Cardiac muscle cell (in vitro differentiated cells and primary cell): ENCODE results near the gene COL27A1. TPM values are rescaled to one million over a fixed set of nuclear protein-coding genes. Genes with fewer than 3 reads are reported as not detected.

ENCODE experiments used
- DNase-seq, 2 donors: peaks; one replicate each; pipeline versions ENCODE4 v3.0.0 to v3.0.0-alpha.2; 2010 to 2017; ENCODE audit warnings: low read depth in 1 of 2, low spot score in 1 of 2
- H3K27ac ChIP-seq: fragments of 200-600 bp; sonication (generic); 2 replicates; pipeline ENCODE4 v1.5.1; 2016
- H3K27me3 ChIP-seq: fragments of 200-600 bp; sonication (generic); 2 replicates; pipeline ENCODE4 v1.6.0; 2016; ENCODE audit warnings: control low read depth
- H3K36me3 ChIP-seq: fragments of 200-600 bp; sonication (generic); 2 replicates; pipeline ENCODE4 v1.5.1; 2016; ENCODE audit warnings: control low read depth
- H3K4me1 ChIP-seq: fragments of 200-600 bp; sonication (generic); 2 replicates; pipeline ENCODE4 v1.8.1; 2017; ENCODE audit warnings: low read depth, mild to moderate bottlenecking, mixed run types
- H3K4me3 ChIP-seq: fragments of 200-600 bp; sonication (generic); 2 replicates; pipeline ENCODE4 v1.5.1; 2016; ENCODE audit warnings: mild to moderate bottlenecking
- H3K9me3 ChIP-seq: fragments of 200-600 bp; sonication (generic); 2 replicates; pipeline ENCODE4 v1.5.1; 2017; ENCODE audit warnings: low read depth, mild to moderate bottlenecking, control low read depth
- polyA plus RNA-seq: library from polyadenylated mRNA; unstranded; fragments of >200 nt; fragmentation: Nextera tagmentation; extraction: Ambion mirVana; gene quantifications from 2 replicates; pipeline ENCODE4 v1.2.1, GENCODE V29; 2016
- total RNA-seq: library from RNA; depleted of rRNA; stranded (reverse); fragments of >200 nt; gene quantifications from 2 replicates; pipeline ENCODE4 v1.2.3, GENCODE V29; 2016
- TF ChIP-seq, protein P1 (sequence below): IDR thresholded peaks from 2 replicates; pipeline ENCODE4 v1.5.1; 2012; ENCODE audit warnings: low read depth, mild to moderate bottlenecking, low read length

Gene COL27A1
- total and polyA plus RNA-seq, 2 experiments from 2014 or later = 12.2 to 19.2 TPM

DNA sequence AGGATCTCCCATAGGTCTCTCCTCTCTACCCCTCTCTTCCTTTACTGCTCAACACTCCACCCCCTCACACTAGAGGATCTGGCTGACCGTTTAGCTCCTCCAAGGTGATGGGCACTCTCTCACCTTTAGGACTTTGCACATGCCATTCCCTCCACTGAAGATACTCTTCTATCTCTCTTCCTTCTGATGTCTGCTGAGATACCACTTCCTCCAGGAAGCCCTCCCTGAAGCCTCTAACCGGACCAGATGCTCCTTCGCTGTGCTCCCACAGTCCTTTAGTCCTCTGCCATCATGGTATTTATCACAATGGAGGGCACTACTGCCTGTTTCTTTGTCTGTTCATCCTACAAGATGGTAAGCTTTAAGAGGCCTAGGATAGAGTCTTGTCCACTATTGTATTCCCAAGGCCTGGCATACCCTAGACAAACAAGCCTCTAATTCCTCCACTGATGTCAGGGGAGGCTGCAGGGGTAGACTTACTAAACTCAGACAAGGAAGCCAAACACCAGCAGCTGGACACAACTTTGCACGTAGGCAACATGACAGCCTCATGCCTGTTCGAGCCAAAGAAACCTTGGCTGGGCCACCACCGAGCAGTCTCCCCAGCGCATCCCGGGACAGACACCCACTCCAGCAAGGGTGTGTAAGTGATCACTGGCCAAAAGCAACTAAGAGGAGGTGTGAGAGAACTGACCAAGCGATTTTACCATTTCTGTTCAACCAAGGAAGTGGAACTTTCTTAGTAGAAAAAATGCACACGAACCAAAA lies 194.6 kb downstream of the COL27A1 start:
- TF ChIP-seq, protein P1, sequence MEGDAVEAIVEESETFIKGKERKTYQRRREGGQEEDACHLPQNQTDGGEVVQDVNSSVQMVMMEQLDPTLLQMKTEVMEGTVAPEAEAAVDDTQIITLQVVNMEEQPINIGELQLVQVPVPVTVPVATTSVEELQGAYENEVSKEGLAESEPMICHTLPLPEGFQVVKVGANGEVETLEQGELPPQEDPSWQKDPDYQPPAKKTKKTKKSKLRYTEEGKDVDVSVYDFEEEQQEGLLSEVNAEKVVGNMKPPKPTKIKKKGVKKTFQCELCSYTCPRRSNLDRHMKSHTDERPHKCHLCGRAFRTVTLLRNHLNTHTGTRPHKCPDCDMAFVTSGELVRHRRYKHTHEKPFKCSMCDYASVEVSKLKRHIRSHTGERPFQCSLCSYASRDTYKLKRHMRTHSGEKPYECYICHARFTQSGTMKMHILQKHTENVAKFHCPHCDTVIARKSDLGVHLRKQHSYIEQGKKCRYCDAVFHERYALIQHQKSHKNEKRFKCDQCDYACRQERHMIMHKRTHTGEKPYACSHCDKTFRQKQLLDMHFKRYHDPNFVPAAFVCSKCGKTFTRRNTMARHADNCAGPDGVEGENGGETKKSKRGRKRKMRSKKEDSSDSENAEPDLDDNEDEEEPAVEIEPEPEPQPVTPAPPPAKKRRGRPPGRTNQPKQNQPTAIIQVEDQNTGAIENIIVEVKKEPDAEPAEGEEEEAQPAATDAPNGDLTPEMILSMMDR = no peak
- Histone ChIP-seq H3K4me1 (peaks cover 10% of the 10 kb centered on the region), H3K4me3 (no peak overlapping the region), H3K9me3 (no peaks in the 10 kb centered on the region), H3K27ac (peak overlapping the region; percentile 4), H3K27me3 (no peaks in the 10 kb centered on the region), H3K36me3 (peaks cover 35% of the 10 kb centered on the region)
- DNase-seq = no peak

DNA sequence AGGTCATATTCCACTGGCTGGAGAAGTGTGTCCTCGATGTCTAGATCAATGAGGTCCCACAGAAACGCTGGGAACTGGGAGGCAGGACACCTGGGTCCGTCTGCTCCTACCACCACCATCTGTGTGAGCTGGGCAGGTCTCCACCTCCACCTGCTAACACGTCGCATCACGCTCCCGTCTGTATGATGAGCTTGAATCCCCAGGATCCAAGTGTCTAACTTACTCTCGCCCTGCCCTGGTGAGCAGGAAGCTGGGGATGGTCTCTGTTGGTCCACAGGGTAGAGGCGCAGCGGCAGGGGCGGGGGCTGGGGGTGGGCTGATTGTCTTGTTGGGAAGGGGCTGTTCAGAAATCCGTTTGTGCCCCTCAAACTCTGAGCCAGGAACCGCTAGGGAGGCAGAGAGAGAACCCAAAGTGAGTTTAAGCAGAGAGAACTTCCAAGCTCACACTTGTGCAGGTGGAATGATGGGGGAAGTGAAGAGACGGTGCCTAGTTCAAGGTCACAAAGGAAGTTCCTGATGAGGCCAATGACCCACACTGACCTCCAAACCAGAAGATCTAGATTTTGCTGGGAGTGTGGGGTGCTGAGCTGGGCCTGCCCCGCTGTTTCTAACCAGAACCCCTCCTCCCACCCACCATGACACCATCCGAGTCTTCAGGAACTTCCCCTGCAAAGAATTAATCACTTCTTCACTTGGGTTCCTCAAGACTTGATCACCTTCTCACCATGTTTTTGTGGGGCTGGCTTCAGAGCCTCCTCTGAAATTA lies 195.5 kb downstream of the COL27A1 start:
- DNase-seq = no peak
- no peaks in the 10 kb centered on the region for H3K27me3 ChIP-seq
- peaks cover 10% of the 10 kb centered on the region for H3K4me1 ChIP-seq
- H3K36me3 ChIP-seq = peaks cover 31% of the 10 kb centered on the region
- TF ChIP-seq, protein P1 = no peak
- no peak overlapping the region for H3K27ac ChIP-seq
- H3K9me3 ChIP-seq = no peaks in the 10 kb centered on the region
- H3K4me3 ChIP-seq = no peak overlapping the region

DNA sequence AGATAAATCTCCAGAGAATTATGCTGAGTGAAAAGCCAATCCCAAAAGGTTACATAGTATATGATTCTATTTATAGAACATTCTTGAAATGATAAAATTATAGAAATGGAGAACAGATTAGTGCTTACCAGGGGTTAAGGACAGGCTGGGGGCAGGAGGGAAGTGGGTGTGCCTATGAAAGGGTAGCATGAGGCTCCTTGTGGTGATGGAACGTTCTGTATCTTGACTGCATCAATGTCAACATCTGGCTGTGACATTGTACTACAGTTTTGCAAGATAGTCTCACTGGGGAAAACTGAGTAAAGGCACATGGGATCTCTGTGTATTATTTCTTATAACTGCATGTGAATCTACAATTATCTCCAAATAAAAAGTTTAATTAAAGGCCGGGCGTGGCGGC lies 196.6 kb downstream of the COL27A1 start:
- TF ChIP-seq, protein P1 = no peak
- H3K4me3 ChIP-seq = no peak overlapping the region
- no peaks in the 10 kb centered on the region for H3K9me3 ChIP-seq
- no peak for DNase-seq
- no peaks in the 10 kb centered on the region for H3K27me3 ChIP-seq
- peaks cover 10% of the 10 kb centered on the region for H3K4me1 ChIP-seq
- peaks cover 24% of the 10 kb centered on the region for H3K36me3 ChIP-seq
- no peak overlapping the region for H3K27ac ChIP-seq

DNA sequence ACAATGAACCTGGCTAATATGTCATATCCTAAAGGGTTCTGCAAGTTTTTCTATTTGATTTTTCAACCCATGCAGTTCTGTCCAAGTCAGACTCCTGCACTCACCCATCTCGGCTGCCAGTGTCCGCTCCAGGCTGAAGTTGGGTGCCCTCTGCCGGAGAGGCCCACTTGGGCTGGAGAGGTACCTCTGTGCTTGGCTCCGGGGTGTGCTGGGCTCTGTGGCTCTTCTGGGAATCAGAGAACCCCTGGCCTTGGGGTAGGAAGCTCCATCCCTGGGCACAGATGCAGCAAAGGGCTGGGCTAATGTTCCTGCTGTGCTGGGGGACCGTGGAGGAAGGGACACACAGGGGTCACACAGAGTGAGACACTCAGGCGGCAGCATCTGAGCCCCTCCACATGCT lies 200.5 kb downstream of the COL27A1 start:
- no peak overlapping the region for H3K27ac ChIP-seq
- no peaks in the 10 kb centered on the region for H3K9me3 ChIP-seq
- no peaks in the 10 kb centered on the region for H3K27me3 ChIP-seq
- DNase-seq = no peak
- H3K36me3 ChIP-seq = peaks cover 43% of the 10 kb centered on the region
- no peak overlapping the region for H3K4me3 ChIP-seq
- TF ChIP-seq, protein P1 = no peak
- H3K4me1 ChIP-seq = no peaks in the 10 kb centered on the region

DNA sequence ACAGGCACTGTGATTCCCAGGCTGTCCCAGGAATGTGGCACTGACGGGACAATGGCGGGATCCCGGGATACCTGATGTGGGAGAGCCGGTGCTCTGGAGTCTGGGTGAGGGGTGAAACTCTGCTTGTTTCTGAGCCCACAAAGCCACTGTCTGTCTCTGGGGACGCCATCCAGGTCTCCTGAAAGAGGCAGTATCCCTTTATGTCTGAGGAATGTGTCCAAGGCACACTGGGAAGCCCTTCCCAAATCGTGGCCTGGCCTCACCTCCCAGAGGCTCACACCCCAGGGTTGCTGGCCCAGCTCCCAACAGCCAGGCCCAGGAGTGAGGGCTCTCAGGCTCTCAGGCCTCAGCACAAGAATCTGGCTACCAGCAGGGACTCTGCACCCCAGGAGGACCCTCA lies 201.5 kb downstream of the COL27A1 start:
- peaks cover 49% of the 10 kb centered on the region for H3K36me3 ChIP-seq
- no peak overlapping the region for H3K4me3 ChIP-seq
- TF ChIP-seq, protein P1 = no peak
- no peaks in the 10 kb centered on the region for H3K4me1 ChIP-seq
- H3K27me3 ChIP-seq = no peaks in the 10 kb centered on the region
- H3K27ac ChIP-seq = no peak overlapping the region
- no peaks in the 10 kb centered on the region for H3K9me3 ChIP-seq
- no peak for DNase-seq
